Body of pancreas (tissue), 4 donors: ENCODE data around the gene DERA. TPM values are rescaled to one million over a fixed set of nuclear protein-coding genes. Genes with fewer than 3 reads are reported as not detected.

Experiments used
- ATAC-seq: fragments of 150-250 bp; one replicate; pipeline ENCODE4 v1.9.1; 2016
- DNase-seq, 4 donors: peaks; one replicate each; pipeline ENCODE4 v3.0.0-alpha.2; 2019
- H3K27ac ChIP-seq, 4 donors: fragments of 200-600 bp; sonication (generic); 1 replicate in 3 of 4; 2 replicates in 1 of 4; pipeline versions ENCODE4 v1.5.1 to v1.6.1; 2016 to 2019; ENCODE audit warnings: mild to moderate bottlenecking in 1 of 4, mixed read lengths in 1 of 4, moderate library complexity in 1 of 4
- H3K27me3 ChIP-seq, 2 donors: fragments of 200-600 bp; sonication (generic); one replicate each; pipeline ENCODE4 v1.6.0; 2016; ENCODE audit warnings: mild to moderate bottlenecking in 1 of 2
- H3K36me3 ChIP-seq, 2 donors: fragments of 200-600 bp; sonication (generic); replicated peaks in 1 of 2; 2 replicates each; pipeline ENCODE4 v1.5.1; 2016; ENCODE audit warnings: low read depth in 2 of 2; ENCODE audit not compliant: insufficient read depth in 1 of 2
- H3K4me1 ChIP-seq: fragments of 200-600 bp; sonication (generic); one replicate; pipeline ENCODE4 v1.6.0; 2016
- H3K4me3 ChIP-seq, 2 donors: fragments of 200-600 bp; sonication (generic); 1 replicate in 1 of 2; 2 replicates in 1 of 2; pipeline ENCODE4 v1.5.1; 2016 to 2019
- H3K9me3 ChIP-seq, 3 donors: fragments of 200-600 bp; sonication (generic); 1 replicate in 2 of 3; 2 replicates in 1 of 3; pipeline ENCODE4 v1.5.1; 2016
- POLR2A ChIP-seq, 3 donors: fragments of 450-650 bp; IDR thresholded peaks; one replicate each; pipeline ENCODE4 v1.6.1; 2016; ENCODE audit warnings: antibody characterized with exemption in 3 of 3, mild to moderate bottlenecking in 2 of 3
- WGBS, 2 donors: methylation state at CpG; one replicate each; pipeline ENCODE4 v1.1.5; 2017; 5-methylcytosine and 5-hydroxymethylcytosine counted together
- intact Hi-C: fragments of 100-400 bp; cut with DNase I; formaldehyde crosslinking; loops from one replicate; pipeline ENCODE4 v1.15.1; 2023
- total RNA-seq, 2 donors: library from RNA; depleted of rRNA; stranded (reverse); fragments of >200 nt; gene quantifications; one replicate each; pipeline ENCODE4 v1.1.0, GENCODE V29; 2016
- TF ChIP-seq, protein P1 (sequence below), 7 experiments: fragments of 450-650 bp in 4 of 7; fragments of 200-600 bp in 3 of 7; sonication (generic) in 3 of 7; IDR thresholded peaks; one replicate each; pipeline ENCODE4 v1.5.1; 2016 to 2019; ENCODE audit warnings: antibody characterized with exemption in 7 of 7

DERA gene
- total RNA-seq, 2 donors from 2014 or later, result 4.9 to 19.7 TPM

DNA sequence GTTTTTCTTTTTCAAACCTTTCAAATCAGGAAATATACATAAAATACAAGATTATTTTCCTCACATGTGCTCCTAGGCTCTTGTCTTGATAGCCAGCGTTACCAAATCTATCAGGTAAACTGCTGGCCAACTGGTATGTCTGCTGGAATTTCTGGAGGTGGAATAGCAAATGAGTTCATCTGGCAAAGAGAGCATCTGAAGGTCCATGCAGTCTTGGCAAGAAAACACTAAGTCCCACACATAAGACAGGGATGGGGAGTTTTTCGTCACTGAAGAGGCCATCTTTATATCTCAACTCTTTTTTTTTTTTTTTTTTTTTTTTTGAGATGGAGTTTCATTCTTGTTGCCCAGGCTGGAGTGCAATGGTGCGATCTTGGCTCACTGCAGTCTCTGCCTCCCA lies 60.1 kb downstream of the DERA start:
- TF ChIP-seq, protein P1, sequence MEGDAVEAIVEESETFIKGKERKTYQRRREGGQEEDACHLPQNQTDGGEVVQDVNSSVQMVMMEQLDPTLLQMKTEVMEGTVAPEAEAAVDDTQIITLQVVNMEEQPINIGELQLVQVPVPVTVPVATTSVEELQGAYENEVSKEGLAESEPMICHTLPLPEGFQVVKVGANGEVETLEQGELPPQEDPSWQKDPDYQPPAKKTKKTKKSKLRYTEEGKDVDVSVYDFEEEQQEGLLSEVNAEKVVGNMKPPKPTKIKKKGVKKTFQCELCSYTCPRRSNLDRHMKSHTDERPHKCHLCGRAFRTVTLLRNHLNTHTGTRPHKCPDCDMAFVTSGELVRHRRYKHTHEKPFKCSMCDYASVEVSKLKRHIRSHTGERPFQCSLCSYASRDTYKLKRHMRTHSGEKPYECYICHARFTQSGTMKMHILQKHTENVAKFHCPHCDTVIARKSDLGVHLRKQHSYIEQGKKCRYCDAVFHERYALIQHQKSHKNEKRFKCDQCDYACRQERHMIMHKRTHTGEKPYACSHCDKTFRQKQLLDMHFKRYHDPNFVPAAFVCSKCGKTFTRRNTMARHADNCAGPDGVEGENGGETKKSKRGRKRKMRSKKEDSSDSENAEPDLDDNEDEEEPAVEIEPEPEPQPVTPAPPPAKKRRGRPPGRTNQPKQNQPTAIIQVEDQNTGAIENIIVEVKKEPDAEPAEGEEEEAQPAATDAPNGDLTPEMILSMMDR (IDR thresholded peaks at IDR 0.05), result no peak
- TF ChIP-seq POLR2A (IDR thresholded peaks at IDR 0.05), result no peak

DNA sequence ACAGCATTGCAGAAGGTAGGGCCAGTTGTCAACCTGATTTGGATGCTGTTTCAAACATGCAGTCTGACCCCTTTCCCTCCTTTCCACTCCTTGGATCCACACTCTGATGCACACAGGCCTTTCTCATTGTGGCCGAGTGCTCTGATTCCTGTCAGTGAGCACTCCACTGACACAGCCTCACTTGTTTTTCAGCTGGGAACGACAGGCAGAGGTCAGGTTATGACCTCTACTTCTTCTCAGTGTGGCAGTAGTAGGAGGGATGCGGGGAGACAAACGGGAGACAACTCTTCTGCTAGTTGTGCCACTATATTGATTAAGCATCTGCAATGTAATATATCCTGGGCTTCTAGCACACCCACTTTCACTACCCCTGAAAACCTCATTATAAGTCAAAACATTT lies 61.8 kb downstream of the DERA start:
- intact Hi-C loops, result no loop called here
- H3K4me1 ChIP-seq, result peaks cover 2% of the 10 kb centered on the region
- DNase-seq, result no peak
- no peak for TF ChIP-seq POLR2A (IDR thresholded peaks at IDR 0.05)
- TF ChIP-seq, protein P1 (IDR thresholded peaks at IDR 0.05), result no peak
- peaks cover 0 to 7% of the 10 kb centered on the region in 2 donors for H3K36me3 ChIP-seq
- H3K9me3 ChIP-seq, result no peaks in the 10 kb centered on the region
- WGBS, 2 donors, result 79 to 82% methylated on average over 4 of the region's 4 CpGs
- H3K27ac ChIP-seq, result no peak overlapping the region
- H3K4me3 ChIP-seq, result no peak overlapping the region
- H3K27me3 ChIP-seq, result no peaks in the 10 kb centered on the region
- no peak for ATAC-seq

More for the DNA sequence above, 60.1 kb downstream of the DERA start:
- 61 to 66% methylated on average over 3 of the region's 3 CpGs for WGBS, 2 donors
- Histone ChIP-seq H3K36me3 (peaks cover 0 to 7% of the 10 kb centered on the region in 2 donors), H3K27ac (no peak overlapping the region), H3K27me3 (no peaks in the 10 kb centered on the region), H3K4me1 (no peaks in the 10 kb centered on the region), H3K4me3 (no peak overlapping the region), H3K9me3 (no peaks in the 10 kb centered on the region)
- ATAC-seq, result no peak
- intact Hi-C loops, result no loop called here
- DNase-seq, result no peak

DNA sequence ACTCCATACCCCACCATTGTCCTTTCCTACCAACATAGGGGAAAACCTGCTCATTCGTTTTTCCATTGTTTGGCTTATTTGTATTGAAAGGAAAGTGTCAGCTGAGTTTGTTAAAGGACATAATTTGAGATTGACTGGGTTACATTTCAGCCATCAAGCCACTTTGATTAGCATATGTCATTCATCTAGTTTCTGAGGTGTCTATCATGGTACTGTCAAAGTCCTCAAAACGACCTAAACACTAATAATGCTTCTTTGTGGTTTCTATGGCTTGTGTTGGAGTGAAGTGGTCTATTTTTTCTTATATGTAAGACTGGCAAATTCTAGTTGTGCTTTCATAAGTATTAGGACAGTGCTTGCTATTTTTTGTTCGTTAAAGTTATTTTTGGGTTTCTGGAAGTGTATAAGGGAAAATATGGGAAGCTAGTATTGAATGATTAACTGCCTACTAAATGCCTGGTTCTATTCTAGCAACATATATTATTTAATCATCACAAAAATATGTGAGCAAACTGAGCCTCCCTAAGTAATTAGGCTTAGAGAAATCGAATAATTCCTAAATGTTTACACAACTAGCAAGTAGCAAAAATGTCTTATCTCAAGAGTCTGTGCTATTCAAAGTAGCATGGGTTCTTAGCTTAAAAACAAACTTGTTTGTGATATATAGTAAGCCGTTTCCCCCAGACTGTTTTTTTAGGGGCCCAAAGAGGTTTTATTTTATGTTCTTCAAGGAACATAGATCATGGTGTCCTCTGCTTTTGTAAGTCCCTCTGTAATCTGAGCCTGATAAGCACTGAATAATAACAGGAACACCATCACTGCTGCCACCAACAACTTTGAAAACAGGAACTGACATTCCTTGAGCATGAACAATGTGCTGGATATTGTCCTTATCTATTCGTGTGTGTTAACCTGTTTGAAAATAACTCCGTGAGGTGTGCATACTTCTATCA lies 67.1 kb downstream of the DERA start:
- intact Hi-C loops, result no loop called here
- H3K9me3 ChIP-seq, result no peaks in the 10 kb centered on the region
- no peak for TF ChIP-seq POLR2A (IDR thresholded peaks at IDR 0.05)
- TF ChIP-seq, protein P1 (IDR thresholded peaks at IDR 0.05), result no peak
- 40 to 45% methylated on average over 7 of the region's 7 CpGs for WGBS, 2 donors
- H3K36me3 ChIP-seq, result no peaks in the 10 kb centered on the region
- peak overlapping the region in 3 of 4 donors; percentile 16 to 67 (median 56) for H3K27ac ChIP-seq
- H3K4me3 ChIP-seq, result no peak overlapping the region
- peak; percentile 83 for ATAC-seq
- H3K4me1 ChIP-seq, result peaks cover 30% of the 10 kb centered on the region
- no peak for DNase-seq
- H3K27me3 ChIP-seq, result no peaks in the 10 kb centered on the region

DNA sequence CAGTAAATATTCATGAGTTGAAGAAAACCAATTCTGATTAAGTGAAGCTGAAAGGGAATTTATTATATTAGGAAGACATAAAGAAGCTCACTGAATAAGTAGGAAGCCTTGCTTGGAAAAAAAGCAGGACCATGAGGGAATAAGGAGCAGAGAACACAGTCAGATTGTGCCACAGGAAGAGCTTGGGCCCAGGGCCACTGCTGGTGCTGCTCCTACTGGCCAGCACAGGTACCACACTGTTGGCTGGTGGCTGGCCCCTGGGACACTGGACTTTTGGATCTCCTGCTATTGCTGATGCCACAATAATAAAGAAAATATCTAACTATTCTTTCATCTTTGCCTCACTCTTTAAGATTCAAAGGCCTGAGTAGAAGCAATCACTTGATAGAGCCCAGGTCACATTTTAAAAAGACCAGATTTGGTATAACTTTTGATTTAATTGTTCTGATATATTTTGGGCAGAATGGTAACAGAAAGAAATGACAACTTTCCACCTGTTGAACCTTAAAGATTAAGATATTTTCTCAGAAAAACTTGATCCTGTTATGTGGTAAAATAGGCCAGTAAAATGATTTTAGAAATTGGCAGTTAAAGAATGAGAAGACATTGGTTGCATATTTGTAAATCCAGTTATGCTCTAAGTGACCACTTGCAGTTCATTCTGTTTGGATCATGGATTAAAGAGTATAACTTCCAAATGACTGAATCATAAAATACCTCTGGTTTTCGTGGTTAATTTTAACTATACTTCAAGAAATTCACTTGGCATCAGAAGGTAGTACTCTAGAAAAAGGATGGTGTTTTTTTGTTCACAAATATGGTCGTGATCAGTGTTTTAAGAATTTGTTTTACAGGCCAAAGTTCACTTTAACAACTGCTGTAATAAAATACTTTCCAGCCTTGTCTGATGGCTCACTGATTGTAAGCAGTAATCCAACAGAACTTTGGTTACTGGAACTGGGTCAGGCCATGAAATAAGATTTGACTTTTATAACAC lies 68.3 kb downstream of the DERA start:
- no peak for TF ChIP-seq POLR2A (IDR thresholded peaks at IDR 0.05)
- TF ChIP-seq, protein P1 (IDR thresholded peaks at IDR 0.05), result peak in 6 of 7 experiments; percentile 27 to 43 (median 34)
- no peaks in the 10 kb centered on the region for H3K27me3 ChIP-seq
- 26% methylated on average over 2 of the region's 2 CpGs for WGBS, 2 donors
- H3K9me3 ChIP-seq, result no peaks in the 10 kb centered on the region
- intact Hi-C loops, result no loop called here
- DNase-seq (peak in 2 of 4 donors; percentile 29 to 33), ATAC-seq (peak; percentile 57)
- no peak overlapping the region for H3K4me3 ChIP-seq
- H3K27ac ChIP-seq, result peak overlapping the region; percentile 1 to 67 (median 36)
- H3K4me1 ChIP-seq, result peaks cover 41% of the 10 kb centered on the region
- H3K36me3 ChIP-seq, result no peaks in the 10 kb centered on the region
